Tracheal epithelial cell (primary cell): ENCODE measurements around the gene TNMD. TPM values are rescaled to one million over a fixed set of nuclear protein-coding genes. Genes with fewer than 3 reads are reported as not detected.

Source experiments
- total RNA-seq: library from RNA; depleted of rRNA; stranded (reverse); fragments of >200 nt; gene quantifications from 2 replicates; pipeline ENCODE4 v1.2.1, GENCODE V29; 2014

TNMD gene
- total RNA-seq: not detected in 2 replicates

GRCh38 chrX:100584611-100585010 lies at the start of gene TNMD:
TSS of gene TNMD (plus strand) at chrX:100584936. CDS start at chrX:100585019, 83 bp downstream.

DNA sequence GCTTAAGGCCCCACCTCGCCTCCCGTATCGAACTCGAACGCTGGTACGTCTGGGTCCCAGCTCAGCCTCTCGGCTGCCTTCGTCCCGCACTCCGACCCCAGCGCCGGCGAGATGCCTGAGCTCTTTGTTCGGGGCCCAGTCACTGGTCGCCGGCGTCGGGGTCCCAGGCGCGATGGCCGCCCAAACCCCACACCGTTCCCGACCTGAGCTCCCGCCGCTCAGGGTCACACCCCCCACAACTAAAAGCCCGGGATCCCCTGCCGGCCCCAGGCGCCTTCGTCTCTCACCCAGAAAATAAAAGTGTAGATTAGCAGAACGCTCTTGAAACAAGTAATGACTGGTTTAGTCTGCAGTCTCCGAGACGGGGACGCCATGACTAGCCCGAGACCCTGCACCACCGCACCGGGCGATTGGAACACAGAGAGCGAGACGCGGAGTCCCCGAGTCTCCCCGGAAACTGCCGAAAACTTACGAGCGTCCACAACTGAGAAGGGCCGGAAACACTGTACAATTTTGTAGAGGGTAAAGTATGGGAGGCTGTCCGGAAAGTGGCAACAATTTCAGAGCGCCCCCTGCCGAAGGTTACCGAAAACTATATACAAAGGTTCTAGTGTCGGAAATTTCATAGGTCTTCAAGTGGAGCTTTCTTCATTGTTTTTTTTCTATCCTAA lies 51.7 kb downstream of the TNMD start, which contains the start of gene TSPAN6:
Gene TSPAN6 (minus strand): TSS at position 486 of the 671 bp plus-strand sequence. CDS start 112 bp downstream, at position 374.

GRCh38 chrX:100643956-100644860 lies 59.5 kb downstream of the TNMD start, which contains the start of gene SRPX2:
TSS of gene SRPX2 (plus strand) at chrX:100644199. CDS start at chrX:100646323, 2,124 bp downstream.

Other genes with a start within 250 kb of the TNMD start
- under 0.01 TPM in 1 of 2 replicates, not detected in the other for gene PCDH19, start 174.7 kb upstream of the TNMD start, total RNA-seq
- gene TSPAN6, start 51.9 kb downstream of the TNMD start, total RNA-seq: 25.2 and 25.5 TPM in 2 replicates
- gene SRPX2, start 59.3 kb downstream of the TNMD start, total RNA-seq: 15.9 and 16.8 TPM in 2 replicates
- gene SYTL4, start 147.2 kb downstream of the TNMD start, total RNA-seq: under 0.01 and 1.9 TPM in 2 replicates
- 11.7 and 19.0 TPM in 2 replicates for gene CSTF2, start 235.5 kb downstream of the TNMD start, total RNA-seq